Stimulated activated CD4-positive, alpha-beta T cell treated with anti-CD3 and anti-CD28 coated beads, Interleukin-2, amount 100 ng/mL, for 48 hours (primary cell): ENCODE data around the gene CDH16.
"Not testable (repeated sequence)": the region's sequence is repeated elsewhere in the genome, so short reads cannot be mapped to it uniquely, and the experiment has no call there.

Experiments used
- DNase-seq, 2 donors: peaks; one replicate each; pipeline ENCODE4 v3.0.0-alpha.2; 2020

Gene CDH16

DNA sequence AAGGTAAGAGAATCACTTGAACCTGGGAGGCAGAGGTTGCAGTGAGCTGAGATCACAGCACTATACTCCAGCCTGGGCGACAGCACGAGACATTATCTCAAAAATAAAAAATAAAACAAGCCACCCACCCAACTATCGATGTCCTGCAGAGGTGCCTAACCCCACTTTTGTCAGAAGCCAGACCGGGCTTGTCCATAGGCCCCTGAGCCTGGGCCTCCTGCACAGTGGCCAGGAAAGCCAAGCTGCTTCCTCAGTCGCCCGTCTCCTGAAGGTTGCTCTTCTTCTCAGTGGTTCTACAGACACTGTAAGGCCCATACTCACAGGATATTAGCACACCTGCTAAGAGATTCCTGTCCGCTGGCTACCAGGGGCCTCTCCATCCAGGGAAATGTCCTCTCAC, 27.9 kb upstream of the CDH16 start:
- DNase-seq, result no peak

DNA sequence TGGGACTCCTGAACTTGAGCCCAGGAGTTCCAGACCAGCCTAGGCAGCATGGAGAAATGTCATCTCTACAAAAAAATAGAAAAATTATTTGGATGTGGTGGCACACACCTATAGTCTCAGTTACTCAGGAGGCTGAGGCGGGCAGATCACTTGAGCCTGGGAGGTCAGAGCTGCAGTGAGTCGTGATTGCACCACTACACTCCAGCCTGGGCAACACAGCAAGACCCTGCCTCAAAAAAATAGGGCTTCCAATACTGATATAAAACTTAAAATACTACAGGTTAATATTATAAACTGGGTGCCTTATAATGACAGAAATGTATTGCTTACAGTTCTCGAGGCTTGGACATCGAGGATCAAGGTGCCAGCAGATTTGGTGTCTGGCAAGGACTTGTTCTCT, 27.3 kb upstream of the CDH16 start:
- no peak for DNase-seq

DNA sequence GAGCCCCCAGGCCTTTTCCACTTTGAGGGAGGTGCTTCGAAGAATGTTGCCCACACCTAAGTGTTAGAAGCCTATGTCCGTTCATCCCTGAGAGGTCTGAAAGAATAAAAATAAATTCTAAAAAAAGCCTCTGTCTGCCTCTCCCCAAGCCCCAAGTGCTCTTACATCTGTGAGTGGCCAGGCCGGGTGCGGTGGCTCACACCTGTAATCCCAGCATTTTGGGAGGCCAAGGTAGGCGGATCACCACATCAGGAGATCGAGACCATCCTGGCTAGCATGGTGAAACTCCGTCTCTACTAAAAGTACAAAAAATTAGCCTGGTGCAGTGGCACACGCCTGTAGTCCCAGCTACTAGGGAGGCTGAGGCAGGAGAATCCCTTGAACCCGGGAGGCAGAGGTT, 26.3 kb upstream of the CDH16 start:
- not testable (repeated sequence) for DNase-seq

DNA sequence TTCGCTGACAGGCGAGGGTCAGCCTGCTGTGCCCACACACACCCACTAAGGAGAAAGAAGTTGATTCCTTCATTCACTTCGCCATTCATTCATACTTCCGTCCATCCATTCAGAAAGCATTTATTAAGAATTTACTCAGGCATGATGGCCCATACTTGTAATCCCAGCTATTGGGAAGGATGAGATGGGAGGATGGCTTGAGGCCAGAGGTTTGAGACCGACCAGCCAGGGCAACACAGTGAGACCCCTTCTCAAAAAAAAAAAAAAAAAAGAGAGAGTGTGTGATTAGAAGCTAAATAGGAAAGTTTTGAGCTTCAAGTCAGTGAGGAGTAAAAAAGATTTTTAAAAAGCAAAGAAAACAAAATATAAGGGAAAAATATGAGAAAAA, 25.4 kb upstream of the CDH16 start:
- DNase-seq, result no peak

DNA sequence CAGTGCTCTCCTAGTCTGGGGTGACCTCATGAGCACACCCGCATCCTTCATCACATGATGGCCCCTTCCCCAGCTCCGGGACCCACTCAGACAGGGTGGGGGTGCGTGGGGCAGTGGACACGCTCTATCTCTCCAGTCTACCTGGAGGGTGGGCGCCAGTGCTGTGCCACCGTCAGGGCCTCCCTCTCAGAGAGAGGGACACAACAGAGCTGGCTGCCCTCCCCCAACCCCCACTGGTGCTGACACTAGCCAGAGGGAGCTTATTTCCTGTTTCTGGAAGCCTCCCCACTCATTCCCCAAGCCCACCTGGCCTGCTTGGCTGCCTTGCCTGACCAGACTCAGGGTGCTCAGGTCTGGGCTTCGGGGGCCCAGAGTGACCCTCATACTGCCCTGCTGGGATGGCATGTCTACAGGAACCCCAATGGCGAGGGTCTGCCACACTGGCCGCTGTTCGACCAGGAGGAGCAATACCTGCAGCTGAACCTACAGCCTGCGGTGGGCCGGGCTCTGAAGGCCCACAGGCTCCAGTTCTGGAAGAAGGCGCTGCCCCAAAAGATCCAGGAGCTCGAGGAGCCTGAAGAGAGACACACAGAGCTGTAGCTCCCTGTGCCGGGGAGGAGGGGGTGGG, 24.9 kb upstream of the CDH16 start:
- no peak for DNase-seq

DNA sequence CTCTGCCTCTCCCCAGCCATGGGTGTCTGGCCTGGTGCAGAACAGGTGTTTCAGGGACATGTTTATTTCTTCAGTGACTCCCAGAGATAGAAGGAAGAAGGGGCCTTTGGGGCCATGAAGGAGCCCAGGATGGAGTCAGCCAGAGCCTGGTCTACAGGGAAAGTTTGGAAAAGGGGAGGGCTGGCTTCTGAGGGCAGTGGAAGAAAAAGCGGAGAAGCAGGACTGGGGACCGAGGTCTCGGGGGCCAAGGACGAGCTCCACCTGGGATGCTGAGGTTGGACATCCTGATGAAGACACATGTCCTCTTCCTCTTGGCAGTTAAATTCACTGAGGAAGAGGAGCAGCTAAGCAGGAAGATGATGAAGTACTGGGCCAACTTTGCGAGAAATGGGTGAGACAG, 24.3 kb upstream of the CDH16 start:
- no peak for DNase-seq

DNA sequence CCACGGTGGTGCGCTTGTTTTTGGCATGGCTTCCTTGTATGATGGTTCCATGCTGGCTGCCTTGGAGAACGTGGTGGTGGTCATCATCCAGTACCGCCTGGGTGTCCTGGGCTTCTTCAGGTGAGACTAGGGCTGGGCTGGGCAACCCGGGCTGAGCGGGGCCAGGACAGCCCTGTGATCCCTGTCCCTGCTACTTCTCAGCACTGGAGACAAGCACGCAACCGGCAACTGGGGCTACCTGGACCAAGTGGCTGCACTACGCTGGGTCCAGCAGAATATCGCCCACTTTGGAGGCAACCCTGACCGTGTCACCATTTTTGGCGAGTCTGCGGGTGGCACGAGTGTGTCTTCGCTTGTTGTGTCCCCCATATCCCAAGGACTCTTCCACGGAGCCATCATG, 21.6 kb upstream of the CDH16 start:
- no peak for DNase-seq

DNA sequence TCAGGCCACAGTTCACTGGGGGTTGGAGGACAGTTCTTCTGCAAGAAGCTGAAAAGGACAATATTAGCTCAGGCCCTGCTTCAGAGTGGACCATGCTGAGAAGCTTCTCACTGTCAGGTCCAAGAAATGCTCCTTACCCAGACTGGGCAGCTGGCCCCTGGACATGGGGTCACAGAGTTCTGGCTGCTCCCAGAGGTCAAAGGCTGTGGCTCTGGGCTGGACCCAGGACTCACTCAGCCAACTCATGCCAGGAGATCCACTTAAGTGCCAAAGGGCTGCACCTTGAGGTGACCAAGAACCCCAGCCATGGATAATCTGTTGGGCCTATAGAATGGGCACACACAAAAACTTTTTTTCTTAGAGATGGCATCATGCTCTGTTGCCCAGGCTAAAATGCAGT, 20.7 kb upstream of the CDH16 start:
- no peak for DNase-seq

DNA sequence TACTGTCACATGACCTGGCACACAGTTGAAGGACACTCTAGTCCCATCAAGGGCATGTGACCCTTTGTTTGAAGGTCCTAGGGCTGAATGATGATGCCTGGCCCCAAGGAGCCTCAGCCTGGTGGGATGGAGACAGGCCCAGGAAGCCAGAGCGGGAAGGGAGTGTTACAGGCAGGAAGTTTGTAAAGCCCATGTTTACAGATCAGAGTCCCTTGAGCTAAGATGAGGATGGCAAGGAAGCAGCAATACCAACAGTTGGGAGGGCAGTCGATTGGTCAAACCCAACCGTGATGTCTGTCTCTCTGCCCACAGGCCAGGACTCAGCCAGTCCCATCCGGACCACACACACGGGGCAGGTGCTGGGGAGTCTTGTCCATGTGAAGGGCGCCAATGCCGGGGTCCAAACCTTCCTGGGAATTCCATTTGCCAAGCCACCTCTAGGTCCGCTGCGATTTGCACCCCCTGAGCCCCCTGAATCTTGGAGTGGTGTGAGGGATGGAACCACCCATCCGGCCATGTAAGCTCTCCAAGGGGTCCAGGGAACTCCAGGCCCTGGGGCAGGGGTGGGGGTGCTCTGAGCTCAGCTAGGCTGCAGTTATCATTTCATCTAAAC, 19.1 kb upstream of the CDH16 start:
- DNase-seq, result no peak

DNA sequence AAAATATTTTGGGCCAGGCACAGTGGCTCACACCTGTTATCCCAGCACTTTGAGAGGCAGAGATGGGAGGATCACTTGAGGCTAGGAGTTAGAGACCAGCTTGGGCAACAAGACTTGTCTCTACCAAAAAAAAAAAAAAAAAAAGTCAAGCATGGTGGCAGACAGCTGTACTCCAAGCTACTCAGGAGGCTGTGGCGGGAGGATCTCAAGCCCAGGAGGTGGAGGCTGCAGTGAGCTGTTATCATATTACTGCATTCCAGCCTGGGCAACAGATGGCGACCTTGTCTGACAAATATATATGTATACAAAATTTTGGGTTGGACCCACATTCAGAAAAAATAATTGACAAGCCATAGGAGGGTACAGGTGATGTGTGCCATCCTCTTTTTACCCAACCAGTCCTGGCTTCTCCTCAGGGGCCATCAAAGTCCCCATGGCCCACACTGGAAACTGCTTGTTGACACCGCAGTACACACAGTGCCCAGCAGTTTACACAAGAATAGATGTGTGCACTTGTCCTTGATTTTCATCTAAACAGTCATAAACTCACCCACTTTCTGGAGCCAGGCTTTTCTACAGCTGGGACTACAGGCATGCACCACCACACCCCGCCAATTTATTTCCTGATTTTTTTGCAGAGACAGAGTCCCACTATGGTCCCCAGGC, 18.3 kb upstream of the CDH16 start:
- no peak for DNase-seq

DNA sequence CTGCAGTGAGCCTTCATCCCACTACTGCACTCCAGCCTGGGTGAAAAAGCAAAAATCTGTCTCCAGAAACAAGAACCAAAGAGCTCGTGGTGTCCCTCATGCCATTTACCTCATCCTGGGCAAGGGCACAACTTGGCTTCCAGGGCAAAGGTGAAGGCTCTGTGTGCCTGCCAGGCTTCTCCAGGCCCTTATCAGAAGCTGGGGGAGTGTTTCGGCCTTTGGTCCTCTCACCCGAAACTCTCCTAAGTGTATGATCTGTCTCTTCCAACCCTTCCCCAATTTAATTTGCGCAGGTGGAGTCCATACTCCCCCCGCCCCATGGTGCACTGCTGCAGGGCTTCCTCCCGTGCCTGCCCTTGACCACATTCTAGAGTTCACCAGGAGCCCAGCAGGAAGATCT, 17.8 kb upstream of the CDH16 start:
- DNase-seq, result no peak

DNA sequence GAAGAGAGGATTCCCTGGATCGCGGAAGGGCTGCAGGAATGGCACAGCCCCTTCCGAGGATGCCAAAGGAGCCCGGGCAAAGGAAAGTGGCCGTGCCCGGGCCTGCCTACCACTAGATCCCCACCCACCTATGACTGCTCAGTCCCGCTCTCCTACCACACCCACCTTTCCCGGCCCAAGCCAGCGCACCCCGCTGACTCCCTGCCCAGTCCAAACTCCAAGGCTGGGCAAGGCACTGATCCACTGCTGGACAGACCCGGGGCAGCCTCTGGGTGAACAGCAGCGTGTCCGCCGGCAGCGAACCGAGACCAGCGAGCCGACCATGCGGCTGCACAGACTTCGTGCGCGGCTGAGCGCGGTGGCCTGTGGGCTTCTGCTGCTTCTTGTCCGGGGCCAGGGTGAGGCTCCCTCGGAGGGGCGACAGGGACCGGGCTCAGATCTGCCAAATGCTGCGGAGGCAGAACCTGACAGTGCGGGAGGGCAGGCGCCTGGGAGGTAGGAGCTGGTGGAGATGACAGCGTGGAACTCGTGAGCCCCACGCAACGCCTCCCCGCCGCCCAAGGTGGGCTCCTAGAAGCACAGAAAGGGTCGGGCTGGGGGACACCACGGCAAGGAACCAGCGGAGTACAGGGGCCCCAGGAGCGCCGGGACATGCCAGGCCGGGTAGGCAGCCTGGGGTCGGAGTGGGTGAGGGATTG, 16.8 kb upstream of the CDH16 start, which contains the start of gene CES2:
CES2 (plus strand) TSS at position 203 of the 698 bp plus-strand sequence; CDS start at position 323, 120 bp downstream.
- no peak for DNase-seq

DNA sequence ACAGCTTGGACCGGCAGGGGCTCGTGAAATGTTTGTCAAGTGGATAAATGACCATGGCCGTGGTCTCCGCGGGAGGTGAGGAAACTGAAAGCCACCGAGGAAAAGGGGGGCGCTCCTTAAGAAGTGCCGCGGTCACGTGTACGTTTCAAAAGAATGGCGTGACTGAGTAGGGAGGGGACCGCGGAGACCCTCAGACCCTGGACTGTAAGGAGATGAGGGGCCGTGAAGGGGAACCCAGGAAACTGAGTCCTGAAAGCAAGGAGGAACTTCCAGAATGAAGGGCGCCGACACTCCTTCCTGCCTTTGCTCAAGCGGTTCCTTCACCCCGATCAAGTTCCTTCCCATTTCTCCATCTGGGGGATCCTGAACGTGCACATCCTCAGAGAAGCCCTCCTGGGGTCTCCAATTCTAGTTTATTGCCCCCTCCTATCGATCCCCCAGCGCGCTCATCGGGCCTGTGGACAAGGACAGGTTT, 16.2 kb upstream of the CDH16 start:
- not testable (repeated sequence) for DNase-seq

DNA sequence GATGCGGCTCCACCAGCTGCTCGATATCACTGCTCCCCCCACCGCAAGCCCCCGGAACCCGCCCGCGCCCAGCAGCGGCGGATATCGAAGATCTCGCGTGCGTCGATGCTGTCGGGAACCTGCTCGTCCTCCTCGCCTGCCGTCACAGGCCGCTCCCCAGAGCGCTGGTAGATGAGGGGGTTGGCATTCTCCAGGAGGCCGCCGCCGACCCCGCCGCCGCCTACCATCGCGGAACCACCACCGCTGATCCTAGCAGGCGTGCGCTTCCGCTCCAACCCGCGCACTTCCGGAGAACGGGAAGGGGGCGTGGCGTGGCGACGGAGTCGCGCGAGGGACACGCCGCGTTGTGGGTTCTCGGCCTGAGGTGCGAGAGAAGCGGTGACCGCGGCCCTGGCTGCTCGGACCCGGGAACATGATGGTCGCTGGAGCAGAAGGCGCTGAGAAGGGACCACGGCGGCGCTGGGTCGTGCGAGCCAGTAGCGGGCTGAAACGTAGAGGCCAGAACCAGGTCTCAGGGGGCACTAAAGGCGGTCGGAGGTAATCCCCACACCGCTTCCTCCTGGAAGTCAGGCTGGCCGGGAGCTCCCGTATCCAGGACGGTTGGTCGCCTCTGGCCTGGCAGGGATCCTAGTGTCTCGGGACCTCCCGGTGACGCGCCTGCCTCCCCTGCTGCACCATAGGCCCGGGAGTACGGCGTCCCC, 15.6 kb upstream of the CDH16 start, which contains the start of gene CIAO2B:
CIAO2B (minus strand) TSS at position 265 of the 701 bp plus-strand sequence; CDS start at position 227, 38 bp downstream.
- peak; percentile 91 for DNase-seq

DNA sequence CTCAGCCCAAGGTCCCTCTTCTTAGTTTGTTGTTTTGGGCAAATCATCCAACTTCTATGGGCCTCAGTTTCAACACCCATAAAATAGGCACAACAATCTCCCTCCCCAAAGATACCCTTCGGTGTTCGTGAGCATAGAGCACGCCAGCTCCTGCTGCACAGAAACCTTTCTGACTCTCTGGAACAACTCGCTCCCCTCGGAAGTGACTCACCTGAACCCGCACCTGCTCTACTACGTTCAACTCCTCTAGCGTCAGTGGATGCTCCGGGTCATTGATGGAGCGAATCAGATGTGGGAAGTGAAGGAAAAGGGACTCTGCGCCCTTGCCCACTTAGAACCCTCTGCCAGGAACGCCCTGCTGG, 15.1 kb upstream of the CDH16 start:
- peak; percentile 29 to 41 for DNase-seq

DNA sequence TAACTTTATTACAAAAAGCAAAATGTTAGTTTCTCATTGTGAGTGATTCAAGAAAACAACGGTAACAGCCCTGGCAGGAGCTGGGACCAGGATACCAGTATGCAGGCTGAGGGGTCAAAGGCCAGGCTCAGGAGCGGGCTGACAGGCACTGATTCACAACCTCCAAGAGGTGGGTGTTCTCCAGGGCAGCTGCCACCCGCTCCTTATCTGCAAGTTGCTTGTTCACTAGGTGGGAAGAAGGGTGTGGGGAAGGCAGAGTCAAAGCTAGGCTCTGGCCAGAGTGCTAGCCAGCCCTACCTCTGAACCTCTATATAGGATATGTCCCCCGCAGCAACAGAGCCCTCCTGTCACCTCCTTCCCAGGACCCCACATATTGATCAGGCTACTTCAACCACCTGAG, 13.4 kb upstream of the CDH16 start:
- DNase-seq, result no peak

DNA sequence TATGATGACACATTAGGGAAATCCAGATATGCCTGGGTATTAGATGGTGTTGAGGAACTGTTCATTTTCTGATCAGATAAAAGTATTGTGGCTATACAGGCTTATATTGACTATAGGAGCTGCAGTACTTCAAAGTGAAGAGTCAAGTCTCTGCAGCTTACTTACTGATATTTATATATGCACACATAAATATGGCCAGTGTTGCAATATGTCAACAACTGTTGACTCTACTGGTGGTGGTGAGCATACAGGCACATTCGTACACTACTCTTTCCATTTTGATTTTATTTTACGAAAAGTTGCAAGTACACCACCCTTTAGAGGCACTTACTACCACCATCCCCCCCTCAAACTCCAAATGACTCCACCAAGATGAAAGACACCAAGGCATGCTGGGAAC, 13.0 kb upstream of the CDH16 start:
- DNase-seq, result no peak

DNA sequence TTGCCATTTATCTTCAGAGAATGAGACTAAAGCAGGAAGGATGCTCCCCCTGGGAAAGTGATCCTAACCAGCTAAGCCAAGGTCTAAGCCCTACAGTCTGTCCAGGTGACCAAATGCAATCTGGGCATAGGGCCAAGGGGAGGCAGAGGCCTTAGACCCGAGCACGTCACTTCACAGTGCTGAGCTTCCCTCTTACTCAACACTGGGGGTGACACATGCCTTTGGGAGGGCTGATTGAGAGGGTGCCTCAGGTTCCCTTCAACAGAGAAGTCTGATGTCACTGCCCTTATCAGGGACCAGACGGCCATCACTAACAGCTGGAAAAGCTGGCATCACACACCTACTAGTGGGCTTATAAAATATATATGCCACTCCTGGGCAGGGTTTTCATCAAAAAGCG, 11.5 kb upstream of the CDH16 start:
- no peak for DNase-seq

DNA sequence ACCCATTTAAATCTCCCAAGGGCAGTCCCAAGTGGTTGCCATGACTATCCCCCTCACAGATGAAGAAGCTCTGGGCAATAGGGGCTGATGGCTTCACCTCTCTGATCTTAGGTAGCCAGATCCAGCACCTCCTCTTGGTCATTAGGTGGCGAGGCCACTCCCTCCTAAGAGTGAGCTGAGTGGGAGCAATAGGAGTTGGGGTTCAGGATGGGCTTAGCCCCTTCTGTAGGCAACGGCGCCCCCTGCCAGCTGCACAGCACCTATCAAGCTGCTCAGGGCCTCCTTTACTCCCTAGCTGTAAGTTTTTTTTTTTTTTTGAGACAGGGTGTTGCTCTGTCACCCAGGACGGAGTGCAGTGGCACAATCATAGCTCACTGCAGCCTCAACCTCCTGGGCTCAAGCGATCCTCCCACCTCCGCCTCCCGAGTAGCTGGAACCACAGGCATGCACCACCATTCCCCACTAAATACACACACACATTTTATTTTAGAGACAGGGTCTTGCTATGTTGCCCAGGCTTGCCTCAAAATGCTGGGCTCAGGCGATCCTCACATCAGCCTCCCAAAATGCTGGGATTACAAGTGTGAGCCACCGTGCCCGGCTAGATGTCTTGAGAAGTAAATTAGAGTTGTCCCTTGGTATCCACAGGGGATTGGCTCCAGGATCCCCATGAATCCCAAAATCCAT, 10.2 kb upstream of the CDH16 start:
- peak; percentile 35 to 41 for DNase-seq

DNA sequence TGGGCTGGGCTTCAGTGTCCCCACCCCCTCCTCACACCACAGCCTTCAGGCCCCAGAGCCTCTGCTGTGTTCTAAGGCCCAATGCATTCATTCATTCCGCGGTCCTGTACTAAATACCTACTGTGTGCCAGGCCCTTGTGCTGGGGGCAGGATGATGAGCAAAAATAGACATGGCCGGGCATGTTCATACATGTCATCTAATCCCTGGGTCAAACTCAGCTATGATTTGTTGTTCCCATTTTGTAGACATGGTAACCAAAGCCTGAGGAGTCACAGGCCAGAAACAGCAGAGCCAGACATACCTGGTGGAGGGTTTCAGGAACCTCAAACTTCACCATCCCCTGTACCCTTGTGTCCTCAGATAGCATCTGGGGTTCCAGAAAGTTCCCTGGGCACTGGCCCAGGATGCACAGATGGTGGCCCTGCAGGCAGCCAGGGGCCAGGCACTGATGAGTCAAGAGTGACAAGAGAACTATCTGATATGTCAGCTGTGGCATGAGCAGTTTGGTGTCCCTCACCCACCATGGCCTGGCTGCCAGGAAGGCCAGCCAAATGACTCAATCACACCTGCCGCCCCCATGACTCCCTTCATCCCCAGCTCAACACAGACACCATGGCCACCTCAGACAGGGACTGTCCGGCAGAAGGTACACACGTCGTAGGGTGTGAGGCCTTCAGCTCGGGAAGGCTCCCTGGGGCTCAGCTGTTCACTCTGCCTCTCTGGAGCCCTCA, 9.4 kb upstream of the CDH16 start:
- no peak for DNase-seq

DNA sequence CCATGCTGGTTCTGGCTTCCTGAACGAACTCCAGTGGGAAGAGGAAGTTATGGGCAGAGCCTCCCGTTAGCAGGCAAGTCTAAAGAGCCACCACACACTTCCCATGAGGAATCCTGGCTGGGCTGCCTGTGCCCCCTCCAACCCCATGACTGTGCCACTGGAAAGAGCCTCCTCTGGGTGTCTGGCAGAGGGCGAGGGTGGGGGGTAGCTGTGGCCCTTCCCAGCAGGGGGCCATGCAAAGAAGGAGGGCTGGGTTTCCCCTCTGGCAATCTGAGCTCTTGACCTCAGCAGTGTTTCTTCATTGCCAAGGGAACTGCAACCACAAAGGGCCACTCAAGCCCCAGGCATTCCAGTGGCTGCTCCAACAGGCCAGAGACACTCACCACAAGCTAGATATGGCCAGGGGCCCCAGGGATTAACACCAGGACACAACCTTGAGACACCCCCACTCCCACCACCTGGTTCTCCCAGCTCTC, 8.3 kb upstream of the CDH16 start:
- DNase-seq, result no peak
